Neural cell (in vitro differentiated cells): ENCODE results near the gene ABI3BP.

Source experiments
- POLR2AphosphoS5 ChIP-seq: IDR thresholded peaks from 2 replicates; pipeline ENCODE4 v1.6.1; 2012
- RAD21 ChIP-seq: fragments of 450-650 bp; conservative IDR thresholded peaks from 2 replicates; pipeline ENCODE4 v1.6.1; 2014; ENCODE audit warnings: antibody characterized with exemption, mild to moderate bottlenecking, moderate library complexity
- TF ChIP-seq, protein P1 (sequence below): fragments of 450-650 bp; IDR thresholded peaks from 2 replicates; pipeline ENCODE4 v1.5.1; 2014; ENCODE audit warnings: antibody characterized with exemption, mild to moderate bottlenecking, moderate library complexity; ENCODE audit not compliant: poor library complexity, severe bottlenecking

DNA sequence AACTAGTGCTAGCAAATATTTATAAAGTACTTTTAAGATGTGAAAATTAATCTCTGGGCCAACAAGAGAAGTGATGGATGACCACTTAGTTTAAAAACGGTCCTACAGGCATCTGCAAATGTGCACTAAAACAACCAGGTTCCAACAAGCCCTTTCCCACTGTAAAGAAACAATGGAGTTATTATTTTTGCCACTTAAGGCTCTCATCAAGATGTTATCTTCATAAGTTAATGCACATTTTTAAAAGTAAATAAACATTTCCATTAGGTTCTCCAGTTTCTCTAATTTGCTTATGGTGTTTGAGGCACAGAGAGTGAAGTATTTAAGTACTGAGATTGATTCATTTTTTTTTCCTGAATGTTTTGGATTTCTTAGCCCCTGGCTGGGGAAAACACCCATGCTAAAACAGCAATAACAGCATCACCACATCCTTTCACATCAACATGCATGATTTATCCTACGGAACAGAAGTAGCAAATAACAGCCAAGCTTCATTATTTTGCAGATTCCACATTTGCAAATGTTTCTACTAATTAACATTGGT lies 20.8 kb downstream of the ABI3BP start:
- TF ChIP-seq, protein P1, sequence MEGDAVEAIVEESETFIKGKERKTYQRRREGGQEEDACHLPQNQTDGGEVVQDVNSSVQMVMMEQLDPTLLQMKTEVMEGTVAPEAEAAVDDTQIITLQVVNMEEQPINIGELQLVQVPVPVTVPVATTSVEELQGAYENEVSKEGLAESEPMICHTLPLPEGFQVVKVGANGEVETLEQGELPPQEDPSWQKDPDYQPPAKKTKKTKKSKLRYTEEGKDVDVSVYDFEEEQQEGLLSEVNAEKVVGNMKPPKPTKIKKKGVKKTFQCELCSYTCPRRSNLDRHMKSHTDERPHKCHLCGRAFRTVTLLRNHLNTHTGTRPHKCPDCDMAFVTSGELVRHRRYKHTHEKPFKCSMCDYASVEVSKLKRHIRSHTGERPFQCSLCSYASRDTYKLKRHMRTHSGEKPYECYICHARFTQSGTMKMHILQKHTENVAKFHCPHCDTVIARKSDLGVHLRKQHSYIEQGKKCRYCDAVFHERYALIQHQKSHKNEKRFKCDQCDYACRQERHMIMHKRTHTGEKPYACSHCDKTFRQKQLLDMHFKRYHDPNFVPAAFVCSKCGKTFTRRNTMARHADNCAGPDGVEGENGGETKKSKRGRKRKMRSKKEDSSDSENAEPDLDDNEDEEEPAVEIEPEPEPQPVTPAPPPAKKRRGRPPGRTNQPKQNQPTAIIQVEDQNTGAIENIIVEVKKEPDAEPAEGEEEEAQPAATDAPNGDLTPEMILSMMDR = no peak
- TF ChIP-seq POLR2AphosphoS5 (no peak), RAD21 (no peak)
